ENCODE measurements around the gene TENT4A. TPM values are rescaled to one million over a fixed set of nuclear protein-coding genes. Genes with fewer than 3 reads are reported as not detected.

Gene TENT4A
- total RNA-seq, 2 donors from 2014 or later: 12.9 to 40.4 TPM

- intact Hi-C loops (cut with DNase I): no loop called here
- Histone ChIP-seq H3K9me3 (no peaks in the 10 kb centered on the region), H3K4me1 (replicated peaks) (no peaks in the 10 kb centered on the region), H3K27me3 (replicated peaks; ENCODE audit: insufficient read depth) (no peaks in the 10 kb centered on the region), H3K36me3 (no peaks in the 10 kb centered on the region), H3K4me3 (no peak overlapping the region), H3K27ac (no peak overlapping the region)
- TF ChIP-seq POLR2A (IDR thresholded peaks at IDR 0.05): no peak
- TF ChIP-seq CTCF (IDR thresholded peaks at IDR 0.05): no peak
- TF ChIP-seq POLR2AphosphoS5 (IDR thresholded peaks at IDR 0.05): no peak
- no peak for DNase-seq (ENCODE audit: low spot score)
- 94% methylated on average over 5 of the region's 5 CpGs for WGBS
These were observed 88.0 kb downstream of the TENT4A start for GRCh38 chr5:6801236-6801635.

- intact Hi-C loops (cut with DNase I): no loop called here
- TF ChIP-seq POLR2A (IDR thresholded peaks at IDR 0.05) (no peak), CTCF (IDR thresholded peaks at IDR 0.05) (no peak), POLR2AphosphoS5 (IDR thresholded peaks at IDR 0.05) (no peak)
- H3K36me3 ChIP-seq: no peaks in the 10 kb centered on the region
- no peak overlapping the region for H3K4me3 ChIP-seq
- H3K27ac ChIP-seq: no peak overlapping the region
- 55% methylated on average over 7 of the region's 7 CpGs for WGBS
- no peaks in the 10 kb centered on the region for H3K4me1 ChIP-seq (replicated peaks)
- H3K9me3 ChIP-seq: no peaks in the 10 kb centered on the region
- no peak for DNase-seq (ENCODE audit: low spot score)
- no peaks in the 10 kb centered on the region for H3K27me3 ChIP-seq (replicated peaks; ENCODE audit: insufficient read depth)
These were observed 90.8 kb downstream of the TENT4A start for GRCh38 chr5:6803981-6804550.

- DNase-seq (ENCODE audit: low spot score): no peak
- TF ChIP-seq CTCF (IDR thresholded peaks at IDR 0.05): no peak
- intact Hi-C loops (cut with DNase I): no loop called here
- 67% methylated on average over 5 of the region's 5 CpGs for WGBS
- Histone ChIP-seq H3K9me3 (no peaks in the 10 kb centered on the region), H3K4me3 (no peak overlapping the region), H3K4me1 (replicated peaks) (no peaks in the 10 kb centered on the region), H3K27me3 (replicated peaks; ENCODE audit: insufficient read depth) (no peaks in the 10 kb centered on the region), H3K36me3 (no peaks in the 10 kb centered on the region), H3K27ac (no peak overlapping the region)
These were observed 91.7 kb downstream of the TENT4A start for GRCh38 chr5:6804766-6805501.

GRCh38 chr5:6805841-6806240 is 92.6 kb downstream of the TENT4A start:
- Histone ChIP-seq H3K4me1 (replicated peaks) (no peaks in the 10 kb centered on the region), H3K4me3 (no peak overlapping the region), H3K9me3 (no peaks in the 10 kb centered on the region), H3K27me3 (replicated peaks; ENCODE audit: insufficient read depth) (no peaks in the 10 kb centered on the region), H3K36me3 (no peaks in the 10 kb centered on the region), H3K27ac (no peak overlapping the region)
- intact Hi-C loops (cut with DNase I): no loop called here
- 88% methylated on average over 2 of the region's 2 CpGs for WGBS
- no peak for TF ChIP-seq POLR2A (IDR thresholded peaks at IDR 0.05)
- no peak for DNase-seq (ENCODE audit: low spot score)

Other genes with a start within 250 kb of the TENT4A start
- 10 to 100 TPM; 40.8 to 54.5 TPM for gene NSUN2, start 80.4 kb upstream of the TENT4A start, total RNA-seq
- 10 to 100 TPM in 1 of 2 donors, 1 to 10 TPM in 1; 9.4 to 29.3 TPM for gene SRD5A1, start 80.0 kb upstream of the TENT4A start, total RNA-seq